Right kidney (tissue), 1 donor: ENCODE measurements around the gene RASD1.

Source experiments
- DNase-seq: peaks from one replicate; pipeline ENCODE4 v3.0.0-alpha.2; 2016

Gene RASD1

DNA sequence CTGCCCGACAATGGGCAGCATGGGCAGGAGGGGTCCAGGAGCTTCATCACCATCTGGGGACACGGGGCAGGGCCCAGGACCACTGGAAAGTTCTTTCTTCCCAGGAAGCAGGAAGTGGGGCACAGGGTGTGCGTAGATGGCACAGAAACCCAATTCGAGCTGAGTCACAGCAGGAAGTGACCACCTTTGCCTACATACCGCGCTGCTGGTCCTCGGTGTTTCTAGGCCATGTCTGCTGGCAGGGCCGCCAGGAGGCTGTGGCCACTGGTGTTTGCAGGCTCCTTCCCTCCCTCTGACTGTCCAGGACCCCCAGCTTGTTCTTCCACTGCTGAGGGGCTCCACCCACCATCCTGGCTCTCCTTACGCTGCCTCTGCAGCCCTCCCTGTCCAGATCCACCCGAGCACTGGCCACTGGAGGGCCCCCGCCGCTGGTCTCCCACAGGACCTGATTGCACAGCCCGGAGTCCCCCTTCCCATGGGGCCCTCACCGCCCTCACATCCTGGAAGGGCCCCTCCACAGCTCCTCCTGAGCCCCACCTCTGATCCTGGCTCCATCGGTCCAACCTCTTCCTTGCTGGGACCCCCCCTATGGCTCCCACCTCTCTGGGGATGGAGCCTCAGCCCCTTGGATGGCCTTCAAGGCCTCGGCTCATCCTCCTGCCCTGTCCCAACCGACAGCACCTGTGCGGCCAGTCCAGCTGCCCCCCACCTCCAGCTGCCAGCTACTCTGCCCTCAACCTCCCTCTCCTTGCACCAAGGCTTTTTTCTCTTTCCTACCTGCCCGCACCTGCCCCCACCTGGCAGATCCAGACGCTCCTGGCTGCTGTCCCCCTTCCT, 14.5 kb upstream of the RASD1 start:
- no peak for DNase-seq

DNA sequence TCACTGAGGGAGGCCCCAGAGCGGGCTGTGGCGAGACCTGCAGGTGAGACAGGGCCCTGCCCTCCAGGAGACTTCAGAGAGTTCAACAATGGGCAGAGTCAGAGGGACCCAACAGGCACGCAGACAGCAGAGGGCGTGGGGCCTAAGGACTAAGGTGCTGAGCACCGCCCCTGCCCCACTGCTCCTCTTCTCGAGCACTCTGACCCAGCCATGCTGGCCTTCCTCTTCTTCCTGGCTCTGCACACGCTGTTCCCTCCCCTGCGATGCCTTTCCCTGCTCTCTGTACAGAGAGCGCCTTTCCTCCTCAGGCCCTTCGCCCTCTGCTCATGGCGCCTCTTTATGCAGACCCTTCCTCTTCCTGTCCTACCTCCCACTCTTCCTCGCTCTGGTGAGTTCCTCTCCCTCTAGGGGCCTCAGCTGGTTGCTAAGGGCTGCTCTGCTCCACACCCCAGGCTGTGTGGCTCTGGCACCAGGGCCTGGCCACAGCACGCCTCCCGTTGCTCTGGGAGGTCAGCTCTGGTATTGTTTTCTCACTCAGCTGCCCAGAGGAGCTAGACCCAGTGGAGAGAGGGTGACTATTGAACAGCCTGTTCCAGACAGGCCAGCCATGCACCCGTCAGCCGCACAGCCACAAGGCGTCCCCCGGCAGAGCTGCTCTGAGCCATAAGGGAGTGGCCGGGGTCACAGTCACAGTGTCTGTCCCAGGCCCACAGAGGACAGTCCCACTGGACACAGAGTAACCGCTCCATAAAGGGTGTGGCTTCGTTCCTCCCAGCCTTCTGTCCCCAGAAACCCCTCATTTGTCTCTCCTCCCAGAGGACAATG, 13.6 kb upstream of the RASD1 start:
- DNase-seq, result no peak

DNA sequence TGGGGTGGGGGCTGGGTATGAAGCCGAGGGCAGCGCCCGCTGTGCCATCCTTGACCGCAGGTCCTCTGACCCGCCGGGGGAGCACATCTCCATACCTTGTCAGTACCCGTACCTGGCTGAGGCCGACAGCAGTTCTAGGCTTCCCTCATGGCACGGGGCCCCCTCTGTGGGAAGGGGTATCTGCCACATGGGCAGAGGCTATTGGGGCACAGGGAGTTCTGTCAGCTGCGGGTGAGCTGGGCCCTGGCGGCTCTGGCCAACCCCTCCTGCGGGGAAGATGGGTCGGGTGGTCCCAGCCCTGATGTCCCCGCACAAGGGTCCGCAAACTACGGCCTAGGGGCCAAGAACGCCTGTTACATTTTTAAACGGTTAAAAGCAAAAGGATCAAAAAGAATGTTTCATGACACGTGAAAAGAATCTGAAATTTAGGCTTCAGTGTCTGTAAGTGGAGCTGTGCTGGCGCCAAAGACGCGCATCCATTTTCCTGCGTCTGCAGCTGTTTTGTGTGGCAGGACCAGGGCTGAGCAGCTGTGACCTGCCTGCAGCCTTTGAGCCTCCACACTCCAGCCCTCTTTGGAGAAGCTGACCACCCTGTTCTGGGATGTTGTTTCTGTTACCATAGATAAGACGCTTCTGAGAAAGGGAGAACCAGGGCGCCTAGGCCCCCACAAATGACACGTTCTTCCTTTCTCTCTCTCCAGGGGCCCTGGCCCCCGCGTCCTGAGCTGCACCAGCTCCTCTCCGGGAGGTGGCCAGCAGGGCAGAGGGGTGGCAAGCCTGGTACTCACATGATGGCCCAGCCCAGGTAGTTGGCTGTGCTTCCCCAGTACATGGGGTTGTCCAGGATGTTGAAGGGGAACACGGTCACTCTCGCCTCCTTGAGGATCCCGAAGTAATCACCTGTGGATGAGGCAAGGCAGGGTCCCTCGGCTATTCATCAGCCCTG, 12.7 kb upstream of the RASD1 start:
- no peak for DNase-seq

DNA sequence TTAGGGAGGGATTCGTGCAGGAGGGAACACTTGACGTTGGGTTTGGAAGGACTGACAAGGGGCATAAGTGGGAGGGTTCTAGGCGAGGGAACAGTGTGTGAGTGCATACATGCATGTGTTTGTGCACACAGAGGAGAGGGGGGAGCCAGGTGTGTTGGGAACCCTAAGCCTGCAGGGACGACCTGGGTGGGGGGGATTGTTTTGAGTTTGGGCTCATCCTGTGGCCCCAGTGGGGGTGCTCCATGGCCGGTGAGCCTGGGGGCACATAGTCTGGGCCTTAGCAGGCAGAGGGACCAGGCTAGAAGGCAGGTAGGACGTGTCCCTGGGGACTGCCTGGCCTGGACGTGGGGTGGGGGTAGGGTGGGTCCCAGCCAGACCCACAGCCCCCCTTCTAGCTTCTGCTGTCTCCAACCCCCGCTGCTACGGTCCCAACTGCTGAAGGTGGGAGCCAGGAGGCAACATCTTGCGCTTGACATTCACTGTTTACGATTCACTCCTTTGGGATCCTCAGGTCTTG, 11.9 kb upstream of the RASD1 start:
- DNase-seq, result no peak

DNA sequence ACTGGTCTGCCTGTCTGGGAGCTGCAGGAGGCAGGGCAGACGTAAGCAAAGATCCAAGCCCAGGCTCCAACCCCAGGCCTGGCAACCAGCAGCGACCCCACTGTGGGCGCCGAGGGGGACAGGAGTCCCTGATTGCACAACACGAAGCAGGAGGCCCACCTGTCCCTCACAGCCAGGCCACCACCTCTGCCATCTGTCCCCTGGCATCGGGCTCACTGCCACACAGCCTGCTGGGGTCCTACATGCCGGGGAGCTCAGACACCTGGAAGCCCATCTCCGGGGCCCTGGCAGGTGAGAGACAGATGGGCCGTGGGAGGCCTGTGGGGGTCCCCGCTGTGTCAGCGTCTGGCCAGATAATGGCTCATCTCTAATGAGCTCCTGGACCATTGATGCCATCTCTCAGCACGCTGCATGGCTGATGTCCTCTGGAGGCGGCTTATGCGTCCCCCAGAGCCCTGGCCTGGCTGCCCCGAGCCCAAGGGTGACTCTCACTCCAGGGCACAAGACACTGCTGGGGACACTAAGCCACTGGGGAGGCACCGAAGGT, 11.3 kb upstream of the RASD1 start:
- DNase-seq, result no peak

DNA sequence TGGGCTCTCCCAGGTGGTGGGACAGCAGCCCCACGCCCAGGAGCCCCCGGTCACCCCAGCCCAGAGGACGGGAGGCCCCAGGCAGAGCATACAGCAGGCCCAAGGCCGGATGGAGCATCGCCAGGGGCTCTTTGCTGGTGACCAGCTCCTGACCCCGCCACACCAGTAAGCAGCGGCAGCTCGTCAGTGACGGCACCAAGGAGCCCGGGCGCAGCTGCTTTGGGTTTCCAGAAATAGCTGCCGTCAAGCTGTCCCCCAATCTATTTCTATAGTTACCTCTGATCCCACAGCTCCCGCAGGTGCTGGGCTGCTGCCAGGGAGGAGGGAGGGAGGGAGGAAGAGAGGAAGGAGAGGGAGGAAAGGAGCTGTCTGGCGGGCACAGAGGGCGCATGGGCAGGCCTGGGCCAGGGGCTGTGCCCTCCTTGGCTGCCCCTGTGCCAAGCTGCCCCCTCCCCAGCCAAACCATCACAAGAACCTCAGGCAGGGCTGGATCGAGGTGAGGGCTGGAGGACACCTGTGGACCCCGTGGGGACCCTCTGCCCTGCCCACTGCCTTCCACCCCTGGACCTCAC, 10.8 kb upstream of the RASD1 start:
- DNase-seq, result no peak

DNA sequence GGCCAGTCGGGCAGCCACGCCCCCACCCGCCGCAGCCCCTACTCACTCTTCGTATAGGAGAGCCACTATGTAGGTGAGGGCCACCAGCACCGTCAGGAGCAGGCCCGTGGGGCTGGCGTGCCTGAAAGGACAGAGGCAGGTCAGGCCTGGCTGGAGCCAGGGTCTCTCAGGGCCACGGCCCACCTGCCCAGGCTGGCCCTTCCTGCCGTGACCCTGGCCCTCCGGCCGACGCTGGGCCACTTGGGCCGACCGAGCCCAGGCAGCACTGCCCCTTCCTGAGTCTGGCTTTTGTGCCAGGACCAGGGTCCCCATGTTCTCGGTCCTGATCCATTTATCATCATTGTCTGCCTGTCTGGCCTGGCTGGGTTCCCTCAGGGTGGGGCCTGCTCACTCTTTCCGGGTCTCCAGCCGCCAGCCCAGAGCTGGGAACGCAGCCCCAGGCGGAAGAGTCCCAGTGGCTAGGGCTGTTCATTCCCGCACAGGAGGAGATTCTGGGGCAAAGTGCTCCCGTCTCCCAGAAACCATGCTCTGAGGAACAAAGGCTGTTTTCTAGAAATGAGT, 10.1 kb upstream of the RASD1 start:
- no peak for DNase-seq

DNA sequence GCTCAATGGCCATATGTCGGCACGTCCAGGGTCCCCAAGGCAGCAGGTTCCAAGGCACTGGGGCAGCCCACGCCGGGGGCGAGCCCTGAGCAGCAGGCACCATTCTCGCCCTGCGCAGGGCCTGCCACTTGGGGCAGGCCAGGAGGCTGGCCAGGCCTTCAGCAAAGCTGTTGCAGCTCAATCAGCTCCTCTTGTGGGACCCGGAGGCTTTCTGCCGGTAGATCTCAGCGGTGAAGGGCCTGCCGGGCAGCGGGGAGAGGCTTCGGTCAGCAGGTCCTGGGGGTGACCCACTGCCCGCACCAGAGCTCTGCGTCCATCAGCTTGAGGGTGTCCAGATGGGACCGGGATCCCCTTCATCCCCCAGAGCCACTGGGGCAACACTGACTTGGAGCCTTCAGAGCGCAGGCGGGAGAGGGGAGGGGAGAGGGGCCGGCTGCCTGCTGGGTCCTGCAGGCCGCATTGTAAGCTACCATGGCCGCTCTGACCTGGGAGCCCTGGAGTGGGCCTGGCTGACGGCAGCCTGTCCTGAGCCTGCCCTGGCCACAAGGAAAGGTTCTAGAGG, 9.5 kb upstream of the RASD1 start:
- DNase-seq, result no peak

DNA sequence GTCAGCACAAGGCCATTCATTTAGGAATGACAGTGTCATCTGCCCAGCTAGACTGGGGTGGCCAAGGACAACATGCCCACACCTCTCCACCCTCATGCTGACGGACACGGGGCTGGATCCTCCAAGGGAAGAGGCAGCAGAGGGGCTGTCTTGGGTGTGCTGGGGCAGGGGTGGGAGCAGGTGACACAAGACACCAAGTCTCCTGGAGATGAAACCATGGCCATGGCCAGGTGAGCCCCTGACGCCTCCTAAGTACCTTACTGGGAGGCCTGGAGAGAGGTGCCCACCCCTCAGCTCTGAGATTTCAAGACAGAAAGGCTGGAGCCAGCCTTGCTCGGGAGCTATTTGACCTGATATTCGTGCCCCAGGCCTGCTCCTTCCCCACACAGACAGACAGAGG, 9.0 kb upstream of the RASD1 start:
- no peak for DNase-seq

DNA sequence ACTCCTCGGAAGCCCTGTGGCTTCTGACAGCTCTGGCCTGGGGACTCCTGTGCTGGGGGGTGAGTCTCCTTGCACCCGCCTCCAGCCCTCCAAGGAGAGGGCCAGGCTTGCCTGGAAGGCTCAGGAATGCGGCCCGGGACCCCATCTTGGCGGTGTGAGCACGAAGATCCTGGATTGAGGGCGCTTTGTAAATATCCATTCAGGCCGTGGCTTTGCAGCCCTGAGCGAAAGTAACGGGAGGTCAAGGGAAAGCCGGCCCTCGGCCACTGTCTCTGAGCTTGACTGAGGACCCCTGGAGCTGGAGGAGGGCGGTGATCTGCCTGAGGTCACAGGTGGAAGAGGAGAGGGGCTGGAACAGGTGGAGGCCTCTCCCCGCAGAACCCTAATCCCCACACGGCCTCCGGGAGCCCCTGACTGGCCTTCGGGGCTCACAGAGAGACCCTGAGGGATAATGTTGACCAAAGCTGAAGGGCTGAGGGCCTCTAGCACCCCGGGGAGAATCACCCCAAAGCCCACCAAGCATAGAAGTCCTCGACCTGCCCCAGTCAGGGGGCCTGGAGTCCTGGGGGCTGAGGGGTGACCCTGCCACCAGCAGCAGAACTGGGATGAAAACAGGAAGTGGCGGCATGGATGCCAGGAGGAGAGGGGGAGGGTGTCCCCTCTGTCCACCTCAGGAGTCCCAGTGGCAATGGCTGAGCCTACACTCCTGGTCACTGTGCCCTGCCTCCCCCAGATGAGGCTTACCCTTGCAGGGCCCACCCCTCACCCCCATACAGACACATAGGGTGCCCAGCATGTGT, 8.3 kb upstream of the RASD1 start:
- no peak for DNase-seq

DNA sequence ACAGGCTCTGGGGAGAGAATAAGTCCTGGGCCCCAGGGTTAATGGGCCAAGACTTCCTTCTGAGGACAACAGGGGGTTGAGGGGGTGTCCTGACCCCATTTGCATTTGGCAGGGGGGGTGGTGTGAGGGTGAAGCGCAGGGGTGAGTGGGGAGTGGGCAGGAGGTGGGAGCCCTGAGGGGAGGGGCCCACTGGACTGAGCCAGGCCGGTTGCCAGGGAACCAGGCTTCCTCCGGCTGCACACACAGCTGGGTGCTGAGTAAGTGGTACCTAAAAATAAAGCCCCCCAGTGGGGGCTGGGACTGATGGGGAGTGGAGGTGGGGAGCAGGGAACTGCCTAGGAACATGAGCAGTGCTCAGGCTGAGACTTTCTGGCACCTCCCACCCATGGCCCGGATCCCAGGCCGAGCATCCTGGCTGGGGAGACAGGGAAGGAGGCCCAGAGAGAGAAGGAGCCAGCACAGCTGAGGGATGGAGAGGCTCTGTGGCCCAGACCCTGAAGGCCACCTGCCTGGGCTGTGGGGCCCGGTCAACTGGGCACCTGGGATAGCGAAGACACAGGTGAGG, 7.5 kb upstream of the RASD1 start:
- DNase-seq, result no peak

DNA sequence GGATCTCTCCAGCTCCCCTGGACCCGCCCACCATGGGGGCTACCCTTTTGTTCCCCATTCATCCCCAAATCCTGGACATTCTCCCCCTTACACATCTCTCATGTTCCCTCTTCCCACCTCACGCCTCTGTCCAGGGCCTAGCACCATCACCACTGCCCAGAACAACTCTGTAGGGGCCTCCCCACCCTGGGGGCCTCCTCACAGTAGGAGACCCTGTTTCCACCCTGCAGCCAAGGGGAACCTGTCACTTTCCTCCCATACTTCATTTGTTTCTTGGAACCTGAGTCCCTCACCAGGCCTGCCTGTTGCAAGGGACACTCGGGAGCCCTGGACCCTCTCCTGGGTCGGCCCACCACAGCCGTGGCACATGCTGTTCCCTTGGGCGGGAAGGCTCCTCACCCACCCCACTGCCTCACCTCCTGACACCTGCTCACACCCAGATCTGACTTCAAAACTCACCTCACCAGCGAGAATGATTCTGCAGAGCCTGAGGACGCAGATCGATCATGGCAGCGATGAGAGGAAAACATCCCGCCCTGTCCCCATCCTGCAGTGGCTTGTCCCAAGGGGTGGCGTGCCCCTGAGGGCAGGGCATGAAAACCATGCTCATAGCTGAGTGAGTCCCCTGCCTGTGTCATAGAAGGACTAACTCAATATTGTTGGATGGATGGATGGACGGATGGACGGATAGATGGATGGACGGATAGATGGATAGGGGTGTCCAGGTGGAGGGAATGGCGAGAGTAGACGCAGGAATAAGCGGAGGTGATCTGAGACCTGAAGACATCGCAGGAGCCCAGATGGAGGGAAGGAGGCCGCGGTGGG, 6.8 kb upstream of the RASD1 start:
- DNase-seq, result no peak

DNA sequence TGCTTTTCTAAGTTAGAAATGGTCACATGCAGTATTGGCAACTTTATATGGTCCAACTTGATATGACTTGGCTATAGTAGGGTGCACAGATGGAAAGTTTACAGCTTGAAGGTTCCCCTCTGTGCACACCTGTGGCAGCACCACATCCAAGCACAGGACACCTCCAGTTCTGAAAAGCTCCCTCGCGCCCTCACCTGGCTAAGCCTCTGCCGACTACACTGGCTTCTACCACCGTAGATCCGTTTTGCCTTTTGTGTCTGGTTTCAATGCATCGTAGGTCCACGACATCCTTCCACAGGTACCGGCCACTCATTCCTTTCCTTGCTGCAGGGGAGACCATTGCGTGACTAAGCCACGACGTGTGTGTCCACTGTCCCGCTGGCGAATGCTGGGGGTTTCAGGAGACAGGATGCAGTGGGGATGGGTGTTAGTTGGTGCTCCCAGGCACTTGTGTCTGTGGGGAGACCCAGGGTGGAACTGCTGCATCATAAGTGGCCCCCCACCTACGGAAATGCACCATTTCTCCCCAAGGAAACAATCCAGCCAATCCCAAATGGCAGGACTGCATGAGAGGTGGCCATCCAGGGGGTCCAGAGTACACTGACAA, 4.9 kb upstream of the RASD1 start:
- no peak for DNase-seq

DNA sequence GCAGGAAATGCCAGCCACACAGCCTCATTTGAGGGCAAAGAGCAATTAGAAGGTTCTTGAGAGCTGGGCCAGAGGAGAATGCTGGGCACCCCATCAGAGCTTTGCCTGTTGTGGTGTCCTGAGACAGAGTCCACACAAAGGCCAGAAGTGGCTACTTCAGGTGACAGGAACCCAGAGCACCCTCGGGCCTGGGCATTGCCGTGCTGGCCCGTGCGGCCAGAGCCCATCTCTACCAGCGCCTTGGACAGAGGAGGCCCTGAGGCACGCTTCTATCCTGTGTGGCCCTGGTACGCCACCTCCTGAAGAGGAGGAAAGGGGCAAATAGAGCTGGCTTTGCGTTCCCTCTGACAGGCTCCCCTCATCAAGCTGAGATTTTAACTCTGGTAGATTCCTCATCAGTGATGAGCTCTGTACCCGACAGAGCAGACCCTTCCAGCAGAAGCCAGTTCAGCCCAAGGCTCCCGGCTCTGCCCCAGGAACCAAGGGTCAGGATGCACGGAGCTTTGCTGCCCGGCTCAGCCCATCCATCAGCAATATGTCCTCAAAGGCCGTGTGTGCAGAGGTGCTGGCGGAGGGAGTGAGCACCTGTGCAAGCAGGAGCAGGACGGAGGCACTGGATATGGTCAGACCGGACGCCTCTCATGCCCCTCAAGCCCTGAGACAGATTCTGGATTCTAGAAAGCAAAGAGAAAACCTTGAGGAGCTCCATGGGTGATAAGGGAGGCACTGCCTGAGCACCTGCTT, 3.4 kb upstream of the RASD1 start:
- DNase-seq, result no peak

DNA sequence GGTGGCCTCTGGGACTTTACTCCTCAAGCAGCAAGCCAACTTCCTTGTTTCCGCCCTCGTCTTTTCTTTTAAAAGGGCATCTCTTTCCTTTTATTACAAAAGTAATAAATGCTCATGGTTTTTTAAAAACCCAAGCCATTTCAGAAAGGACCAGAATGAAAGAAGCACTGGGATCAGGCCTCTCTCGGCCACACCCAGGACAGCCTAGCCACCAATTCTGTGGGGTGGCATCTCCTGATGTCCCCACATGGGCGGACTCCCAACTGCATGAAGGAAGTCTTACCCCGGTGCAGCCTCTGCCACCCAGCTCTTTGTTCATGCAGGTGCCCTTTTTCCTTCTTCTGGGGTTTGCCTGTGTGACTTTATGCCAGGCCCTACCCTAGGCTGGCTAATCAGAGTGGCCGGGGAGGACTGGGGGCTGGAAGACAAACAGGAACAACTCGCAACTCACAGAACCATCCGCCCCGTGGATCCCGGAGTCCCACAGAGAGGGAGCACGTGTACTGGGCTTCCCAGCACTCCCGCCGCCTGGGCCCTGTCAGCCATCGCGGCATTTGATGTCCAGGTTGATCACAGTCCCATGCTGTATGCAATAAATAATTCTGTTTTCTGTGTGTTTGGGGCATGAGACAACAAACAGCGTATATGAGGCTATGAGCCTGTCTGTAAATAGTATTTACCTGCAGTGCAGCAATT, 2.6 kb upstream of the RASD1 start:
- DNase-seq, result no peak

DNA sequence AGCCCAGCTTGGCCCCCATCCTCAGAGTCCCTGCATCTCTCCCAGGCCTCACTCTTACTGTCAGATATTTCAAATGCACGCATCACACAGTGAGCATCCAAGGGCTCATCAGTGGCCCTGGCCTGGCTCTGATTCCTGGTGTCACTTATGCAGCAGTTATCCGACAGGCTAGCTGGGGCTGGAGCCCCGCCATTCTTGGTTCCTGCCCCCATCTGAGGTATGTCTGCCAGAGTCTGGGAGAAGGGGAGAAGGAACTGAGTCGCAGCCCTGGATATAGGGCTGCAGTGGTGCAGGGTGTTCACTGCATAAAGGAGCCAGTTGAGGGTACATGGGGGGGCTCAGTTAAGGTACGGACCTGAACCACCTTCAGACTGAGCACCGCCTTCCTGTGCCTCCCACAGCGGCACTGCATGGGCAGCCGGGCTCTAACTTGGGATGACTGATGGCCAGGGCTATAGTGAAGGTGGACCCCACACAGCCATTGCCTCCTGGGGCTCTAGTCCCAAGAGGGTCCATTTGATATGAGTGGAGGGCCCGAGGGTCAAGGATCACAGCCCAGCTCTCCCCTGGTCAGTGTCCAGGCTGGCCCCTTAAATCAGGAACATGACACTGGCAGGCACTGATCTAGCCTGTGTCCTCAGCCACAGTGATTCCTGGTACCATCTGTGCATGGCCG, 1.8 kb upstream of the RASD1 start:
- DNase-seq, result no peak
